H1 (cell line): ENCODE measurements around the gene RAP1A. TPM values are rescaled to one million over a fixed set of nuclear protein-coding genes. Genes with fewer than 3 reads are reported as not detected.

Experiments
- CTCF ChIA-PET: fragments of 300-600 bp; sonication (Branson Sonifier 250); formaldehyde crosslinking; loops from one replicate; lab custom pipeline; 2021; ENCODE audit not compliant: partially characterized antibody; lab: Charles Lee
- POLR2A ChIA-PET: fragments of 300-600 bp; sonication (Branson Sonifier 250); formaldehyde crosslinking; loops from one replicate; lab custom pipeline; 2021; ENCODE audit warnings: inconsistent platforms; ENCODE audit not compliant: partially characterized antibody; lab: Charles Lee
- DNase-seq, 2 experiments: peaks; one replicate each; pipeline versions ENCODE4 v3.0.0 to v3.0.0-alpha.2; 2010 to 2022; ENCODE audit warnings: low spot score in 2 of 2, low read depth in 1 of 2, mixed read lengths in 1 of 2
- FAIRE-seq: peaks from 2 replicates; lab custom pipeline; 2011; peaks lifted over from hg19 to GRCh38; lab: Jason Lieb, UNC
- H2AFZ ChIP-seq: 2 replicates; pipeline ENCODE4 v1.8.1; 2012; ENCODE audit warnings: low read length, inconsistent platforms
- H2AK5ac ChIP-seq: 2 replicates; pipeline ENCODE4 v1.6.1; 2013; ENCODE audit warnings: low read depth, low read length
- H2BK120ac ChIP-seq: replicated peaks from 2 replicates; pipeline ENCODE3; 2013; ENCODE audit warnings: low read depth, low read length, inconsistent platforms
- H2BK12ac ChIP-seq: 2 replicates; pipeline ENCODE4 v1.6.1; 2013; ENCODE audit warnings: low read depth, low read length
- H2BK15ac ChIP-seq: 2 replicates; pipeline ENCODE4 v1.6.1; 2013; ENCODE audit warnings: low read length
- H2BK20ac ChIP-seq: 2 replicates; pipeline ENCODE4 v1.6.1; 2013; ENCODE audit warnings: low read length
- H2BK5ac ChIP-seq: 2 replicates; pipeline ENCODE4 v1.6.1; 2013; ENCODE audit warnings: low read depth, low read length
- H3K14ac ChIP-seq: 2 replicates; pipeline ENCODE4 v1.6.1; 2013; ENCODE audit warnings: inconsistent platforms; ENCODE audit not compliant: insufficient read length
- H3K18ac ChIP-seq: 2 replicates; pipeline ENCODE4 v1.6.1; 2013; ENCODE audit warnings: low read length; ENCODE audit errors: extremely low read depth
- H3K23ac ChIP-seq: 2 replicates; pipeline ENCODE4 v1.6.1; 2013; ENCODE audit warnings: inconsistent platforms; ENCODE audit not compliant: insufficient read length
- H3K23me2 ChIP-seq: 2 replicates; pipeline ENCODE4 v1.6.1; 2013; ENCODE audit warnings: low read depth, low read length
- H3K27ac ChIP-seq: 2 replicates; pipeline ENCODE4 v1.6.1; 2011; ENCODE audit warnings: low read depth, low read length, inconsistent platforms
- H3K27me3 ChIP-seq, 4 experiments: replicated peaks in 1 of 4; 1 replicate in 1 of 4; 2 replicates in 3 of 4; pipeline versions ENCODE4 v1.6.1 to v1.8.1; 2011 to 2013; ENCODE audit warnings: low read length in 3 of 4, mild to moderate bottlenecking in 3 of 4, inconsistent platforms in 2 of 4, mixed read lengths in 2 of 4, moderate library complexity in 1 of 4; ENCODE audit not compliant: control insufficient read depth in 3 of 4, insufficient read depth in 3 of 4; ENCODE audit errors: extremely low read depth in 1 of 4
- H3K36me3 ChIP-seq, 4 experiments: 2 replicates each; pipeline versions ENCODE4 v1.6.1 to v1.8.1; 2011 to 2013; ENCODE audit warnings: mild to moderate bottlenecking in 4 of 4, low read length in 3 of 4, moderate library complexity in 2 of 4, control low read depth in 1 of 4, inconsistent platforms in 1 of 4; ENCODE audit not compliant: insufficient read depth in 4 of 4, control insufficient read depth in 2 of 4
- H3K4ac ChIP-seq: replicated peaks from 2 replicates; pipeline ENCODE3; 2013; ENCODE audit warnings: low read length, low read depth, mixed read lengths, inconsistent platforms; ENCODE audit not compliant: insufficient read length
- H3K4me1 ChIP-seq, 4 experiments: replicated peaks in 1 of 4; 1 replicate in 1 of 4; 2 replicates in 3 of 4; pipeline versions ENCODE4 v1.6.1 to v1.8.1; 2011 to 2013; ENCODE audit warnings: low read length in 3 of 4, inconsistent platforms in 2 of 4, mixed read lengths in 1 of 4; ENCODE audit not compliant: insufficient read depth in 4 of 4, control insufficient read depth in 3 of 4
- H3K4me2 ChIP-seq, 2 experiments: 2 replicates each; pipeline versions ENCODE4 v1.6.1 to v1.8.1; 2011 to 2013; ENCODE audit warnings: low read depth in 2 of 2, low read length in 2 of 2, control low read depth in 1 of 2, inconsistent platforms in 1 of 2, mild to moderate bottlenecking in 1 of 2; ENCODE audit not compliant: insufficient read depth in 1 of 2
- H3K4me3 ChIP-seq, 4 experiments: fragments of 200-600, 300-600 bp in 1 of 4; sonication (generic), shearing (Covaris generic), sonication (Bioruptor Twin) in 1 of 4; 2 replicates each; pipeline versions ENCODE4 v1.5.1 to v1.8.1; 2011 to 2016; ENCODE audit warnings: low read length in 4 of 4, low read depth in 3 of 4, control low read depth in 2 of 4, inconsistent platforms in 2 of 4, mild to moderate bottlenecking in 2 of 4, mixed read lengths in 1 of 4, moderate library complexity in 1 of 4; ENCODE audit not compliant: insufficient read depth in 2 of 4; ENCODE audit errors: extremely low read depth in 1 of 4
- H3K56ac ChIP-seq: replicated peaks from 2 replicates; pipeline ENCODE3; 2013; ENCODE audit warnings: low read depth, mild to moderate bottlenecking, mixed read lengths, low read length, inconsistent platforms; ENCODE audit not compliant: insufficient read length
- H3K79me1 ChIP-seq: 2 replicates; pipeline ENCODE4 v1.6.1; 2013; ENCODE audit warnings: low read depth, low read length, control low read depth
- H3K79me2 ChIP-seq, 2 experiments: 2 replicates each; pipeline versions ENCODE4 v1.6.1 to v1.8.1; 2012 to 2013; ENCODE audit warnings: low read length in 2 of 2, mild to moderate bottlenecking in 2 of 2, inconsistent platforms in 1 of 2; ENCODE audit not compliant: insufficient read depth in 2 of 2, control insufficient read depth in 1 of 2
- H3K9ac ChIP-seq, 4 experiments: replicated peaks in 1 of 4; 1 replicate in 1 of 4; 2 replicates in 3 of 4; pipeline versions ENCODE4 v1.6.1 to v1.8.1; 2011 to 2013; ENCODE audit warnings: low read depth in 3 of 4, low read length in 3 of 4, control low read depth in 2 of 4, mild to moderate bottlenecking in 2 of 4, moderate library complexity in 2 of 4, inconsistent platforms in 1 of 4; ENCODE audit errors: extremely low read depth in 1 of 4
- H3K9me3 ChIP-seq, 2 experiments: 2 replicates each; pipeline versions ENCODE4 v1.6.1 to v1.8.1; 2012 to 2013; ENCODE audit warnings: mild to moderate bottlenecking in 2 of 2, moderate library complexity in 2 of 2, control low read depth in 1 of 2, inconsistent platforms in 1 of 2, low read depth in 1 of 2, low read length in 1 of 2, mixed read lengths in 1 of 2; ENCODE audit not compliant: insufficient read depth in 2 of 2
- H4K20me1 ChIP-seq, 2 experiments: replicated peaks in 1 of 2; 2 replicates each; pipeline versions ENCODE3 to v1.8.1; 2011 to 2013; ENCODE audit warnings: inconsistent platforms in 2 of 2, low read length in 2 of 2, mild to moderate bottlenecking in 1 of 2; ENCODE audit not compliant: insufficient read depth in 2 of 2, control insufficient read depth in 1 of 2
- H4K5ac ChIP-seq: 2 replicates; pipeline ENCODE4 v1.6.1; 2013; ENCODE audit warnings: low read length, low read depth, mixed read lengths, inconsistent platforms; ENCODE audit not compliant: insufficient read length
- H4K8ac ChIP-seq: 2 replicates; pipeline ENCODE4 v1.8.0; 2013; ENCODE audit warnings: mild to moderate bottlenecking, moderate library complexity, low read length, inconsistent platforms; ENCODE audit not compliant: insufficient read depth; ENCODE audit errors: extremely low read depth
- H4K91ac ChIP-seq: replicated peaks from 2 replicates; pipeline ENCODE3; 2013; ENCODE audit warnings: low read length, mixed read lengths, inconsistent platforms; ENCODE audit not compliant: insufficient read length
- JUND ChIP-seq: IDR thresholded peaks from 2 replicates; pipeline ENCODE4 v1.6.1; 2011; ENCODE audit warnings: mild to moderate bottlenecking, improper control_type of control experiment, low read length
- NANOG ChIP-seq: IDR thresholded peaks from 2 replicates; pipeline ENCODE4 v1.6.1; 2011; ENCODE audit warnings: low read length, low read depth, mild to moderate bottlenecking, inconsistent platforms; ENCODE audit not compliant: insufficient read depth, poor library complexity, severe bottlenecking
- RAD21 ChIP-seq, 2 experiments: IDR thresholded peaks in 1 of 2; conservative IDR thresholded peaks in 1 of 2; 2 replicates each; pipeline ENCODE4 v1.6.1; 2011; ENCODE audit warnings: low read depth in 2 of 2, low read length in 2 of 2, improper control_type of control experiment in 1 of 2, inconsistent platforms in 1 of 2, mild to moderate bottlenecking in 1 of 2, moderate library complexity in 1 of 2
- WGBS, 2 experiments: shearing (Covaris generic) in 1 of 2; methylation state at CpG; one replicate each; pipeline versions ENCODE4 v1.1.6 to v1.1.7; 2013 to 2015; ENCODE audit warnings: low lambda C conversion rate in 2 of 2, mixed read lengths in 2 of 2, inconsistent platforms in 1 of 2, low coverage in 1 of 2, missing lambda C conversion rate in 1 of 2; ENCODE audit not compliant: insufficient replicate concordance in 2 of 2, insufficient coverage in 1 of 2, insufficient read length in 1 of 2; ENCODE audit errors: extremely low coverage in 1 of 2, missing lambda C conversion rate in 1 of 2; 5-methylcytosine and 5-hydroxymethylcytosine counted together
- polyA plus RNA-seq, 7 experiments: library from polyadenylated mRNA; depleted of rRNA in 3 of 7; stranded (reverse) in 5 of 7; unstranded in 2 of 7; fragments of >200 nt in 5 of 7; fragments of 200-250 nt in 2 of 7; gene quantifications; 1 replicate in 5 of 7; 2 replicates in 1 of 7; 4 replicates in 1 of 7; pipeline versions ENCODE4 v1.2.1 to v1.2.3, GENCODE V29; 2011 to 2013; ENCODE audit warnings: missing spikeins in 2 of 7, mixed read lengths in 2 of 7
- total RNA-seq: library from RNA; stranded (reverse); fragmentation: NEBNext Ultra II Directional; extraction: Animal tissue kit (Norgen Biotek cat#: 25700); gene quantifications from 2 replicates; pipeline ENCODE4 v1.2.1, GENCODE V29; 2021

The RAP1A gene
- total and polyA plus RNA-seq, 2 of the 8 experiments (the other 6 are each of a cell fraction or from before 2014, with no cell fraction given) = 10.9 to 35.8 TPM

DNA sequence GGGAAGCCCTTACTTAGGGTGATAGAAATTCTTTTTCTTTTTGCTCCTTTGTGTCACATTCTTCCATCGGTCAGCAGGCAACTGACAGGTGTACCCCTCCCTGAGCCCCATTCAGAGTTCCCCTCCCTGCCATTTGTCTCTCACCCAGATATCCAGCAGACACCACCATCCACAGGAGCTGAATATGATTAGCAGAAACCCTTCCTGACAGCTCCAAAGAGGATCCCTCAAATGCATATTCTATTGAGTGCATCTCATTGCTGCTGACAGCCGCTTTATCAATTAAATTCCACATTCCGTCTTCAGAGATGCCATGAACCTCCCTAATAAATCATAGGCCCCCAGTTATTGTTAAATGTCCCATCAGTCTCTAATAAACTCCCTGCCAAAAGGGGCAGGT, 130.0 kb downstream of the RAP1A start:
- ChIA-PET CTCF (interaction anchor here (0.6 to 42.0 kb wide), 6 partner anchors 5 to 242 kb away, joined by 3 to 1070 read pairs (median 6); partner anchors contain the start of genes DDX20 and INKA2), POLR2A (interaction anchor here (0.9 to 3.4 kb wide), 5 partner anchors 9 to 28 kb away, joined by 4 to 31 read pairs (median 7); partner anchors contain the start of gene INKA2)
- Histone ChIP-seq H3K4me3 (no peak overlapping the region), H4K5ac (no peak overlapping the region), H4K8ac (no peak overlapping the region), H3K23me2 (no peaks in the 10 kb centered on the region), H3K56ac (no peak overlapping the region), H2AK5ac (no peak overlapping the region), H3K4me2 (0 out of 4 replicates have a peak overlapping the region, but pooled peaks of 1 of the 2 experiments have one; percentile 7), H2BK12ac (no peak overlapping the region), H2BK15ac (no peak overlapping the region), H4K91ac (no peak overlapping the region), H3K4ac (no peak overlapping the region), H4K20me1 (no peaks in the 10 kb centered on the region), H3K9ac (no peak overlapping the region), H2BK5ac (no peak overlapping the region), H2BK120ac (no peak overlapping the region), H3K18ac (no peak overlapping the region), H3K79me1 (no peaks in the 10 kb centered on the region), H2AFZ (no peak overlapping the region), H3K14ac (no peak overlapping the region), H3K9me3 (no peaks in the 10 kb centered on the region), H3K36me3 (no peaks in the 10 kb centered on the region), H3K4me1 (peaks cover 0 to 3% (median 0%) of the 10 kb centered on the region in 4 experiments; a peak in 4 of 7 replicates), H3K27me3 (no peaks in the 10 kb centered on the region), H2BK20ac (no peak overlapping the region), H3K27ac (no peak overlapping the region), H3K23ac (no peak overlapping the region), H3K79me2 (no peaks in the 10 kb centered on the region)
- DNase-seq (no peak), FAIRE-seq (no peak)
- WGBS, 2 experiments = 69% methylated on average over 3 of the region's 3 CpGs; no CpG with 5 or more reads in 1 of the 2 experiments
- no peak for TF ChIP-seq JUND
- no peak for TF ChIP-seq RAD21 (IDR thresholded peaks at IDR 0.05 in 1 of 2, conservative IDR thresholded peaks at IDR 0.05 in 1 of 2; ENCODE audit: low read depth in 2 of 2, low read length in 2 of 2)
- TF ChIP-seq NANOG = no peak
